ENCODE data around the gene SOWAHC.
"Not testable (repeated sequence)": the region's sequence is repeated elsewhere in the genome, so short reads cannot be mapped to it uniquely, and the experiment has no call there.

Gene SOWAHC

GRCh38 chr2:109619032-109619615 is 5.0 kb downstream of the SOWAHC start:
- Histone ChIP-seq H3K36me3 (ENCODE audit: control insufficient read depth, insufficient read depth, low read length) (no peaks in the 10 kb centered on the region), H3K4me3 (ENCODE audit: low read depth, low read length) (no peak overlapping the region), H3K27me3 (ENCODE audit: control insufficient read depth, insufficient read depth, low read length) (peaks cover 19% of the 10 kb centered on the region), H3K27ac (ENCODE audit: low read depth, low read length) (no peak overlapping the region), H3K9me3 (ENCODE audit: control insufficient read depth, insufficient read depth, low read length) (no peaks in the 10 kb centered on the region), H3K9ac (ENCODE audit: low read depth, low read length) (no peak overlapping the region), H3K4me1 (ENCODE audit: control insufficient read depth, insufficient read depth, low read length) (peaks cover 9% of the 10 kb centered on the region)

- no peak overlapping the region for H3K4me3 ChIP-seq (ENCODE audit: low read depth, low read length)
- H3K9ac ChIP-seq (ENCODE audit: low read depth, low read length) = no peak overlapping the region
- no peaks in the 10 kb centered on the region for H3K27me3 ChIP-seq (ENCODE audit: control insufficient read depth, insufficient read depth, low read length)
- no peaks in the 10 kb centered on the region for H3K9me3 ChIP-seq (ENCODE audit: control insufficient read depth, insufficient read depth, low read length)
- H3K36me3 ChIP-seq (ENCODE audit: control insufficient read depth, insufficient read depth, low read length) = no peaks in the 10 kb centered on the region
- no peaks in the 10 kb centered on the region for H3K4me1 ChIP-seq (ENCODE audit: control insufficient read depth, insufficient read depth, low read length)
- H3K27ac ChIP-seq (ENCODE audit: low read depth, low read length) = no peak overlapping the region
Measured at GRCh38 chr2:109623297-109623696, 9.1 kb downstream of the SOWAHC start.

- Histone ChIP-seq H3K9ac (ENCODE audit: low read depth, low read length) (no peak overlapping the region), H3K27me3 (ENCODE audit: control insufficient read depth, insufficient read depth, low read length) (no peaks in the 10 kb centered on the region), H3K4me3 (ENCODE audit: low read depth, low read length) (no peak overlapping the region), H3K27ac (ENCODE audit: low read depth, low read length) (no peak overlapping the region), H3K4me1 (ENCODE audit: control insufficient read depth, insufficient read depth, low read length) (no peaks in the 10 kb centered on the region), H3K9me3 (ENCODE audit: control insufficient read depth, insufficient read depth, low read length) (no peaks in the 10 kb centered on the region), H3K36me3 (ENCODE audit: control insufficient read depth, insufficient read depth, low read length) (no peaks in the 10 kb centered on the region)
Measured at GRCh38 chr2:109623923-109624322, 9.8 kb downstream of the SOWAHC start.

- no peaks in the 10 kb centered on the region for H3K9me3 ChIP-seq (ENCODE audit: control insufficient read depth, insufficient read depth, low read length)
- no peaks in the 10 kb centered on the region for H3K36me3 ChIP-seq (ENCODE audit: control insufficient read depth, insufficient read depth, low read length)
- no peak overlapping the region for H3K4me3 ChIP-seq (ENCODE audit: low read depth, low read length)
- no peaks in the 10 kb centered on the region for H3K4me1 ChIP-seq (ENCODE audit: control insufficient read depth, insufficient read depth, low read length)
- no peak overlapping the region for H3K9ac ChIP-seq (ENCODE audit: low read depth, low read length)
- no peak overlapping the region for H3K27ac ChIP-seq (ENCODE audit: low read depth, low read length)
- H3K27me3 ChIP-seq (ENCODE audit: control insufficient read depth, insufficient read depth, low read length) = no peaks in the 10 kb centered on the region
Measured at GRCh38 chr2:109624339-109624738, 10.2 kb downstream of the SOWAHC start.

- not testable (repeated sequence) for H3K36me3 ChIP-seq (ENCODE audit: control insufficient read depth, insufficient read depth, low read length); H3K27ac ChIP-seq (ENCODE audit: low read depth, low read length); H3K4me1 ChIP-seq (ENCODE audit: control insufficient read depth, insufficient read depth, low read length); H3K9ac ChIP-seq (ENCODE audit: low read depth, low read length); H3K9me3 ChIP-seq (ENCODE audit: control insufficient read depth, insufficient read depth, low read length); H3K27me3 ChIP-seq (ENCODE audit: control insufficient read depth, insufficient read depth, low read length); H3K4me3 ChIP-seq (ENCODE audit: low read depth, low read length)
Measured at GRCh38 chr2:109628321-109628720, 14.2 kb downstream of the SOWAHC start.

GRCh38 chr2:109629867-109630266 is 15.7 kb downstream of the SOWAHC start:
- no peaks in the 10 kb centered on the region for H3K4me1 ChIP-seq (ENCODE audit: control insufficient read depth, insufficient read depth, low read length)
- no peak overlapping the region for H3K9ac ChIP-seq (ENCODE audit: low read depth, low read length)
- H3K27ac ChIP-seq (ENCODE audit: low read depth, low read length) = no peak overlapping the region
- no peak overlapping the region for H3K4me3 ChIP-seq (ENCODE audit: low read depth, low read length)
- no peaks in the 10 kb centered on the region for H3K9me3 ChIP-seq (ENCODE audit: control insufficient read depth, insufficient read depth, low read length)
- H3K27me3 ChIP-seq (ENCODE audit: control insufficient read depth, insufficient read depth, low read length) = no peaks in the 10 kb centered on the region
- no peaks in the 10 kb centered on the region for H3K36me3 ChIP-seq (ENCODE audit: control insufficient read depth, insufficient read depth, low read length)

- H3K27ac ChIP-seq (ENCODE audit: low read depth, low read length) = no peak overlapping the region
- H3K27me3 ChIP-seq (ENCODE audit: control insufficient read depth, insufficient read depth, low read length) = no peaks in the 10 kb centered on the region
- no peak overlapping the region for H3K9ac ChIP-seq (ENCODE audit: low read depth, low read length)
- H3K36me3 ChIP-seq (ENCODE audit: control insufficient read depth, insufficient read depth, low read length) = no peaks in the 10 kb centered on the region
- no peaks in the 10 kb centered on the region for H3K4me1 ChIP-seq (ENCODE audit: control insufficient read depth, insufficient read depth, low read length)
- no peak overlapping the region for H3K4me3 ChIP-seq (ENCODE audit: low read depth, low read length)
- no peaks in the 10 kb centered on the region for H3K9me3 ChIP-seq (ENCODE audit: control insufficient read depth, insufficient read depth, low read length)
Measured at GRCh38 chr2:109630441-109631430, 16.6 kb downstream of the SOWAHC start.

GRCh38 chr2:109631741-109632140 is 17.6 kb downstream of the SOWAHC start:
- no peaks in the 10 kb centered on the region for H3K9me3 ChIP-seq (ENCODE audit: control insufficient read depth, insufficient read depth, low read length)
- H3K4me3 ChIP-seq (ENCODE audit: low read depth, low read length) = no peak overlapping the region
- no peaks in the 10 kb centered on the region for H3K4me1 ChIP-seq (ENCODE audit: control insufficient read depth, insufficient read depth, low read length)
- no peaks in the 10 kb centered on the region for H3K36me3 ChIP-seq (ENCODE audit: control insufficient read depth, insufficient read depth, low read length)
- H3K27ac ChIP-seq (ENCODE audit: low read depth, low read length) = no peak overlapping the region
- H3K9ac ChIP-seq (ENCODE audit: low read depth, low read length) = no peak overlapping the region
- no peaks in the 10 kb centered on the region for H3K27me3 ChIP-seq (ENCODE audit: control insufficient read depth, insufficient read depth, low read length)

- H3K27ac ChIP-seq (ENCODE audit: low read depth, low read length) = no peak overlapping the region
- H3K36me3 ChIP-seq (ENCODE audit: control insufficient read depth, insufficient read depth, low read length) = no peaks in the 10 kb centered on the region
- H3K9me3 ChIP-seq (ENCODE audit: control insufficient read depth, insufficient read depth, low read length) = no peaks in the 10 kb centered on the region
- no peaks in the 10 kb centered on the region for H3K4me1 ChIP-seq (ENCODE audit: control insufficient read depth, insufficient read depth, low read length)
- no peaks in the 10 kb centered on the region for H3K27me3 ChIP-seq (ENCODE audit: control insufficient read depth, insufficient read depth, low read length)
- H3K9ac ChIP-seq (ENCODE audit: low read depth, low read length) = no peak overlapping the region
- no peak overlapping the region for H3K4me3 ChIP-seq (ENCODE audit: low read depth, low read length)
Measured at GRCh38 chr2:109632158-109632789, 18.1 kb downstream of the SOWAHC start.

GRCh38 chr2:109633284-109633961 is 19.3 kb downstream of the SOWAHC start:
- Histone ChIP-seq H3K9ac (ENCODE audit: low read depth, low read length) (no peak overlapping the region), H3K27me3 (ENCODE audit: control insufficient read depth, insufficient read depth, low read length) (no peaks in the 10 kb centered on the region), H3K27ac (ENCODE audit: low read depth, low read length) (no peak overlapping the region), H3K4me1 (ENCODE audit: control insufficient read depth, insufficient read depth, low read length) (no peaks in the 10 kb centered on the region), H3K9me3 (ENCODE audit: control insufficient read depth, insufficient read depth, low read length) (no peaks in the 10 kb centered on the region), H3K36me3 (ENCODE audit: control insufficient read depth, insufficient read depth, low read length) (no peaks in the 10 kb centered on the region), H3K4me3 (ENCODE audit: low read depth, low read length) (no peak overlapping the region)

All from HUES48 (cell line).